Left forelimb (tissue), 1 donor: Measurements from ENCODE around the gene MYEF2.

Experiments used
- DNase-seq: peaks from one replicate; pipeline ENCODE4 v3.0.0-alpha.2; 2018; ENCODE audit warnings: low spot score

MYEF2 gene

DNA sequence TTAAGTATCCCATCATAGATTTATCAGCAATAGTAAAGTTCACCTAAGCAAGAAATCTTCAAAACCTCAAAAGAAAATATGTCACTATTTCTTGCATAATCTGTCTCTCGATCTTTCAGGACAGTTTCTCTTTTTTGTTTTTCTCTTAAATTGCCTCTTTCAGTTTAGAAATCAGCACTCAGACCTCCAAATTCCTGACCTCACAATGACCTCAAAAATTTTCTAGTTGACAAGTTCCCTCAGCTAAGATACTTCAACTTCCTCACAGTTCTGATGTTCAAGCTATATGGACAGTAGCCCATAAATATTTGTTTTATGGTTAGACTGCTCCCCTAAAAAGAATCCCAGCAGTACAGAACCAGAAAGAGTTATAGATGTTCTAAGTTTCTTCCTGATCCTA is 33.2 kb downstream of the MYEF2 start:
- no peak for DNase-seq

- no peak for DNase-seq
Measured at GRCh38 chr15:48143856-48144255, 34.2 kb downstream of the MYEF2 start.

DNA sequence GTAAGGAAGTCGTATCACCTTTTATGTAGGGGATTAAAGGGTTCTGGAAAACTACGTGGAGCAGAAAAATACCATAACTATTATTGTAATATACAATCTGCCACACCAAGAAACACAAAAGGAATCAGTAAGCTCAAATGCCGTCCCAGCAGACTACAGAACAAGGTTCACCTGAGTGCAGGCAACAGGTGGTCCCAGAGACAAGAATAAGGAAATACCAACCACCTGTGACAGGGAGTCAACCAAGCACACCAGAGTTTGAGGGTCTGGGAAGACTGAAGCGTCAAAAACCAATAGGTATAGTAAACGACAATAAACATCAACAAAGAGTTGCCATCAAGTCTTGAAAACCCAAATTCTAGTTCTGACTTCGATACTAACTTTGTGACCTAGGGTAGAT is 45.2 kb downstream of the MYEF2 start:
- DNase-seq = no peak

GRCh38 chr15:48131324-48131723 is 46.8 kb downstream of the MYEF2 start:
- DNase-seq = no peak

GRCh38 chr15:48126667-48127355 is 51.3 kb downstream of the MYEF2 start:
- DNase-seq = no peak

DNA sequence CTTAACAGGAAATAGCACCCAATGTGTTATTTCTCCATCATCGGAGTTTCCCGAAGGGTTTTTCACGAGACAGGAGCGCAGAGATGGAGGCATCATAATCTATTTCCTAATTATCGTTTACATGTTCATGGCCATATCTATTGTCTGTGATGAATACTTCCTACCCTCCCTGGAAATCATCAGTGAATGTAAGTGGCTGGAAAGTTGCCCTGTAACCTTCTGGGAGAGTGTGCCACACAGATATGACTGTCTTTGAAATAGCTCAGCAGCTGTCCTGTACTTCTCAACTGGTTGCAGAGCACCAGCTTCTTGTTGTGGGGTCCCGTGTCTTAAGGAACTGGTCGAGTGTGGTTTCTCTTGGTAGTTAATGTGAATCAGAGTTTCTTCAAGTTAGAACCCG is 56.2 kb downstream of the MYEF2 start:
- DNase-seq = no peak

DNA sequence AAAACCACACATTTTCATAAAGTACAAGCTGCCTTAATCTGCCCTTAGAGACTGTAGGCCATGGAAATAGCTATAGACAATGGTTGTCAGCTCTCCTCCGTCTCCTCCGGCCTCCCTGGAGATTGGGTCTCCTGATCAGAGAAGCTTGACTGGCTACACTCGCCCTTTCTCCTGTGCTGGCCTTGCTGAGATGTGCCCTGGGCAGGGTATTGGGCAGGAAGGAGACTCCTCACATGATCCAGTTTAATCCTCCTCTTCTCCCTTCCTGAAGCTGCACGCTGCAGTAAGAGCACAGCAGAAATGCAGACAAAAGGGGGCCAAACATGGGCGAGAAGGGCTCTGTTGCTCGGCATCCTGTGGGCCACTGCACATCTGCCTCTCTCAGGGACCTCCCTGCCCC is 57.4 kb downstream of the MYEF2 start, which contains the start of gene SLC24A5:
SLC24A5 (plus strand) TSS at position 246 of the 400 bp plus-strand sequence; CDS start at position 301, 55 bp downstream.
- DNase-seq = no peak

GRCh38 chr15:48119277-48119676 is 58.8 kb downstream of the MYEF2 start:
- DNase-seq = no peak

- no peak for DNase-seq
Measured at GRCh38 chr15:48112242-48112641, 65.9 kb downstream of the MYEF2 start.

DNA sequence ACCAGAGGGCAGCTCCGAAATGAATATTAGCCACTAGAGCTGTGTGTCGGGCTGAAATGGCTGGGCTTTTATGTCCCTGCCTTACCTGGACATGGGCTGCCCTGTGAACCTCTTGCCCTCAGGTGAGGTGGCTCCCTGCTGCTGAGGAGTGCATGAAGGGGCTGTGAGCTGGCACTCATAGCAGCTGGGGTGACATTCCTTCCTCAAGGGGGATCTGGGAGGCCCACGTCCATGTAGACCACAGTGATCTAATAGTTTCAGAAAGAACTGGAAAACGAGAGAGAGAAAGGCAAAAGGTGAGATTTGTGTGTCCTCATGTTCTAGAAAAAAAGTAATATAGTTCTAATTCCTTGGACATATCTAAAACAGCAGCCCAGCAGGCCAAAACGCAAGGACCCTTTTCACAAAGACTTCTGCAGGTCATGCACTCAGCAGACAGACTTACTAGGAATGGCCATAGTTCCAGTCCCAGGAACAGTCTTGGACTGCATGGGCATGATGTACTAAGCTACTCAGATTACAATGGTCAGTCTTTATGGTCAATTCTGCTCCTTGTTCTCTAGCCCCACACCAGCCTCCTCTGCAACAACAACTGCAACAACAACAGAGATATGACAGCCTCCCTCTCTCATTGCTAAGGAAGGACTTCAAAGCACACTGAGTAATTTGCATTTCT is 68.1 kb downstream of the MYEF2 start:
- no peak for DNase-seq

DNA sequence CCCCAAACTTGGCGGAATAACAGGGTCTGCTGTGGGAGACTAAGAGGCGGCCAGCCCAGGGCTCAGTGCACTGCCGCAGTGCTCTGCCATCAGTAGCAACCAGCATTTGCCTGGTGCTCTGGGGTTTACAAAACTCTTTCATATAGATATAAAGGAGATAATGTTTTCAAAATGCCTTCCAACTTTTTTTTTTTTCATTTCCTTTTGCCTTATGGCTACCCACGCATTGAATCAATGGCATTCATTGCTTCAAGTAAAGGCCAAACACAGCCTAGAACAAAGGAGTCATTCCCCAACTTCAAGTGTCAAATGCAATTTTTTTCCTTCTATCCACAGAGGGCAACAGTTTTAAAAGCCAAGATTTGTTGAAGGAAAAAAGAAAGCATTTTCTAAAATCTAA is 68.9 kb downstream of the MYEF2 start:
- no peak for DNase-seq

DNA sequence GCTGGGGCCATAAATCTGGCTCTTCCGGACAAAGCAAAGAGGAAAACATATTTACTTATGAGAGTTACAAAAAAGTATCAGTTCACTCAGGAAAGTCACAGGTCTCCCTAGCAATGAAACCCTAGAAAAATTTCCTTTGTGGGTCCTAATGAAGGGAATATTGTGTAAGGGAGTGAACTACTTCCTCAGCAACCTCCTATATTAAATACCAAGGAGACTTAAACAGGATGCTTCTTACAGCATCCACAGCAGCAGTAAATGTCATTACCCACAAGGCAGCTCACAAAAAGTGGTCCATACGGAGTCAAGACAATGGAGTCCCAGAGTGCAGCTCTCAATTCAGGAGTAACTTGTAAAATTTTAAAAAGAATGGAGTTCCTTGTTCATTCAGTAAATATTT is 72.2 kb downstream of the MYEF2 start:
- no peak for DNase-seq

- no peak for DNase-seq
Measured at GRCh38 chr15:48103647-48104046, 74.4 kb downstream of the MYEF2 start.

DNA sequence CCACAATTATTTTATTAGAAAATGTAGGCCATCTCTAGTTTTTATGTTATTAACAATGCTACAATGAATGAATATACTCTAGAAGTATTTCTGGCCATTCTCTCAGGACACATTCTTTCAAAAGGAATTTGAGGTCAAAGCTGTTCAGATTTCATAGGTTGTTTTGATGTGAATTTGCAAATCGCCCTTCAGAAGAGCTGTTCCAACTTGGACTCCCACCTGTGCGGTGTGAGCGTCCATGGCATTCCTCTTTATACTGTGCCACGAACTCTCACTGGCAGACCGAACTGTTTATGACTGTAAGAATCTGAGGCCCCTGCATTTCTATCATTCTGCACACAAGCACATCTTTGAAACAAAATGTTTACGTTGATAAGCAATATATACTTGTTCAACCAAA is 75.9 kb downstream of the MYEF2 start:
- DNase-seq = no peak

- DNase-seq = no peak
Measured at GRCh38 chr15:48101376-48101961, 76.6 kb downstream of the MYEF2 start.

GRCh38 chr15:48097264-48097663 is 80.8 kb downstream of the MYEF2 start:
- DNase-seq = no peak

- no peak for DNase-seq
Measured at GRCh38 chr15:48096813-48097212, 81.3 kb downstream of the MYEF2 start.

DNA sequence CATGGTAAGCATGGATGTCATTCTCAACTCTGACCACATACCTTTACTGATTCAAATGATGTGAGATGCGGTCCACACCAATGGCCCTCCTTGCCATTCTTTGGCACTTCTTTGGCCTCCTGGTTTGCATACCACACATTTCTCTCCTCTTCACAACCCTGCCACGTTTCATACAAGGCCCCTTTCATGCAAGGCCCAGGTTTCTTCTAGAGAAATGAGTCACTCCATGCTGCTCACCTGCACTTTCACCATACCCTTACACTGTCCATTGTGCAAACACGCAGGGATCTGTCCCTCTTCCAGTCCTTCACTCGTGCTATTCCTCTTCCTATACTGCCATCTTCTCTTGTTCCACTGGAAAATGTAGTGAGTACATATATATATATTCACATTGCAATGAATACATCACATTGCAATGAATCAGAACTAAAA is 81.7 kb downstream of the MYEF2 start:
- no peak for DNase-seq

DNA sequence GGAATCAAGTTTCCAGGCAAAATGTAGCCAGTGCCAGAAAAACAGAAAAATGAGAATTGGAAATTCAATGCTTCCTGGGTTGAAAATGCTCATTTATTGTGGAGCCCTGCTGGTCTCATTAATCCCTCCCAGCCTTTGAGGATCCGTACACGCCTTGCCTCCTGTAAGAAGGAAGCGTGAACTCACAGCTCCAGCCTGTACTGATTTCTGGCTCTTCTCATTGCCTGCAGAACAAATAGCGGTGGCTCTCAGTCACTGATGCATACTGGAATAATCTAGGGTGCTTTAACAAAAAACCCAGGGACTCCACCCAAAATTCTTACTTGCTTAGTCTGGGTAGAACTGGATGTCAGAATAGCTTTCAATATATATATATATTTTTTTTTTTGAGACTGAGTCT is 86.6 kb downstream of the MYEF2 start:
- DNase-seq = no peak

DNA sequence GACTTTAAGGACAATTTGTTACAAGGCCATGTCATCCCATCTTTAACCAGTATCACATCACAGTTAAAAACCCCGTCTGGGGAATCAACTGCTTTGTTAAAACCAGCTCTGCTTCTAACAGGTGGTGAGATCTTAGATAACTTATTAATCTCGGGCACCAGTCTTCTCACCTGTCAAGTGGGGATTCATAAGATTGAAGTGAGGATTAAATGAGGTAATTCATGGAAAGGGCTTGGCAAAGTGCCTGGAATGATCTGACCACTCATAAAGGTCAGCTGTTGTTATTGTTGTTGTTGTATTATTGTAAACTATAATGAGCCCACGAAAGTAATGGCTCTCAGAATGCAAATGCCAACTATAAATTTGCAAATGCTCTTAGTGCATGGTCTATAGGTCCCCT is 87.4 kb downstream of the MYEF2 start:
- DNase-seq = no peak

GRCh38 chr15:48090115-48090514 is 88.0 kb downstream of the MYEF2 start:
- no peak for DNase-seq

DNA sequence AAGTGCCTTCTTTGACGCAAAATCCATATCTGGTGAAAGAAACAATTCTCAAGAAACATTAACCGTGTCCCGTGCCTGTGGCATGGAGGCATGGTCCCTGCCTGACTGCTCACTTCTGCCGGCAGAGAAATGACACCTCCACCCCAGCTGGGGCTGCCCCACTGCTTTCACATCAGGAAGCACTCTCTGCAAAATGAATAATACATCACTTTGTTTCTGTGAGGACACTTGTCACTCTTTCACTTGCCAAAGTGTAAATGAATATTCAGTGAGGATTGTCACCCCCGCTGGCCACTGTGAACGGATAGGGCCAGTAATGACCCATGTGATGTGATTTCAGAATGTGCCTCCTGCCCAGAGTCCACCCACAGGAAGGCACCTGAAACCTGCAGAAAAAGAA is 88.4 kb downstream of the MYEF2 start:
- DNase-seq = no peak

GRCh38 chr15:48087844-48088243 is 90.3 kb downstream of the MYEF2 start:
- DNase-seq = no peak
